Colonic mucosa (tissue), 4 donors: ENCODE measurements around the gene IMMT. TPM values are rescaled to one million over a fixed set of nuclear protein-coding genes. Genes with fewer than 3 reads are reported as not detected.
A peak's percentile ranks its signal among the peaks of the same experiment; 100 is the strongest.

Experiments
- DNase-seq: peaks from one replicate; pipeline ENCODE4 v3.0.0-alpha.2; 2020
- H3K27ac ChIP-seq: fragments of 200-600 bp; one replicate; pipeline ENCODE4 v1.8.0; 2021
- H3K27me3 ChIP-seq: fragments of 200-600 bp; one replicate; pipeline ENCODE4 v1.8.0; 2021
- H3K36me3 ChIP-seq: fragments of 200-600 bp; one replicate; pipeline ENCODE4 v1.8.0; 2021
- H3K4me1 ChIP-seq: fragments of 200-600 bp; one replicate; pipeline ENCODE4 v1.8.0; 2021; ENCODE audit warnings: mild to moderate bottlenecking
- H3K4me3 ChIP-seq: fragments of 200-600 bp; one replicate; pipeline ENCODE4 v1.8.0; 2021
- H3K9ac ChIP-seq, 2 donors: one replicate each; pipeline ENCODE4 v1.7.0; 2013; ENCODE audit warnings: control low read depth in 2 of 2, low read depth in 2 of 2, low read length in 2 of 2
- H3K9me3 ChIP-seq: fragments of 200-600 bp; one replicate; pipeline ENCODE4 v1.8.0; 2021
- CTCF ChIP-seq: fragments of 200-600 bp; IDR thresholded peaks from one replicate; pipeline ENCODE4 v1.8.0; 2022; ENCODE audit warnings: antibody characterized with exemption, mild to moderate bottlenecking
- intact Hi-C: fragments of 100-400 bp; cut with DNase I; formaldehyde crosslinking; loops from one replicate; pipeline ENCODE4 v1.14.1; 2022
- total RNA-seq, 2 donors: library from RNA; stranded (reverse); fragmentation: NEBNext Ultra II Directional in 1 of 2; extraction: Animal tissue kit (Norgen Biotek cat#: 25700) in 1 of 2; gene quantifications; one replicate each; pipeline ENCODE4 v1.2.1, GENCODE V29; 2021
- donor health status: healthy.
- donor health status: DM: no; HTN: no; CAD: no.
- donor health status: DM: no; HTN: no; CAD: no.

Gene IMMT
- total RNA-seq, 2 donors from 2014 or later, result 125 to 127 TPM

GRCh38 chr2:86194751-86195054, 559 bp downstream of the IMMT start:
- DNase-seq, result peak; percentile 97
- TF ChIP-seq CTCF, result no peak
- Histone ChIP-seq H3K9ac (peak overlapping the region; percentile 46 to 93), H3K4me3 (peak overlapping the region; percentile 96), H3K9me3 (no peaks in the 10 kb centered on the region), H3K27me3 (no peaks in the 10 kb centered on the region), H3K4me1 (peaks cover 16% of the 10 kb centered on the region), H3K36me3 (no peaks in the 10 kb centered on the region), H3K27ac (peak overlapping the region; percentile 100)
- intact Hi-C loops, result no loop called here

DNA sequence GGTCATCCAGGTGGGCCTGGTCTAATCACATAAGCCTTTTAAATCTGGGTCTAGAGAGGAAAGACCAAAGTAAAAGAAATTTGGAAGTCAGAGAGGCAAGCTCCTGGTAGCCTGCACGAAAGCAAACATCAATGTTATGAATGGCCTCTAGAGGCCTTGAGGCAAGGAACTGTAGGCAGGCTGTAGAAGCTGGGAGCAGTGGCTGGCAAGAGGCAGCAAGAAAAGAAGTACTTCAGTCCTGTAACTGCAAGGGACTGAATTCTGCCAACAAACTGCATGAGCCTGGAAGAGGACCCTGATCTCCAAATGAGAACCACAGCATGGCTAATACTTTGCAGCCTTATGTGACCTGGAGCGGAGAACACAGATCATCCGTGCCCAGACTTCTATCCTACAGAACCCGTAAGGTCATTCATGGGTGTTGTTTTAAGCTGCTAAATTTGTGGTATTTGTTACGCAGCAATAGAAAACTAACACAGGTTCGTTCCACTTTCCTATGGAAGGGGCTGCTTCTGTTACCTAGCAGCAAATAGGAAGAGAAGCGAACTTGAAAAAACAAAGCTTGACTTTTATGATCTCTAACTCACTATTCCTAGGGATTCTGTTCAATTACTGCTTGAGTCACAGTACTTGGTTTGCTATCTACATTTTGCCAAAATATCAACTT, 1.2 kb downstream of the IMMT start:
- DNase-seq, result no peak
- Histone ChIP-seq H3K27ac (peak overlapping the region; percentile 100), H3K36me3 (no peaks in the 10 kb centered on the region), H3K4me1 (peaks cover 16% of the 10 kb centered on the region), H3K4me3 (peak overlapping the region; percentile 96), H3K9ac (peak overlapping the region; percentile 33 to 93), H3K27me3 (no peaks in the 10 kb centered on the region), H3K9me3 (no peaks in the 10 kb centered on the region)
- TF ChIP-seq CTCF, result no peak
- intact Hi-C loops, result no loop called here

GRCh38 chr2:86189782-86190416, 5.4 kb downstream of the IMMT start:
- Histone ChIP-seq H3K36me3 (no peaks in the 10 kb centered on the region), H3K4me3 (no peak overlapping the region), H3K27me3 (no peaks in the 10 kb centered on the region), H3K4me1 (peaks cover 12% of the 10 kb centered on the region), H3K9me3 (no peaks in the 10 kb centered on the region), H3K27ac (no peak overlapping the region), H3K9ac (no peak overlapping the region)
- no peak for DNase-seq
- intact Hi-C loops, result no loop called here
- no peak for TF ChIP-seq CTCF

DNA sequence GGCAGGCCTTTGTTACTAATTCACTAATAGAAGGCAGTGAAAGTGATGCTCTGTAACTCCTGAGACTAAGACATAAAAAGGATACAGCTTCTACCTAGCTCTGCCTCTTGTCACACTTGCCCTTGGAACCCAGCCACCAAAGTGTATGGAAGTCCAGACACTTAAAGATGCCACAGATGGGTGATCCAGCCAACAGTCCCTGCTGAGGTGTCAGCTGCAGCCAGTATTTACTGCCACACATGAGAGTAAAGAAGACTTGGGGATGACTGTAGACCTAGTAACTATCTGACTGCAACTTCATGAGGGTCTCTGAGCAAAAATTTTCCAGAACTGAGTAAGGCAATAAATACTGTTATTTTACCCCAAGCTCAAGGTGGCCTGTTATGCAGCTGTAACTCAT, 8.8 kb downstream of the IMMT start:
- no peak for TF ChIP-seq CTCF
- Histone ChIP-seq H3K9ac (no peak overlapping the region), H3K27me3 (no peaks in the 10 kb centered on the region), H3K4me1 (peaks cover 4% of the 10 kb centered on the region), H3K36me3 (no peaks in the 10 kb centered on the region), H3K9me3 (no peaks in the 10 kb centered on the region), H3K4me3 (no peak overlapping the region), H3K27ac (peak overlapping the region; percentile 22)
- intact Hi-C loops, result no loop called here
- no peak for DNase-seq

- TF ChIP-seq CTCF, result no peak
- Histone ChIP-seq H3K9me3 (no peaks in the 10 kb centered on the region), H3K9ac (no peak overlapping the region), H3K4me3 (no peak overlapping the region), H3K4me1 (peaks cover 4% of the 10 kb centered on the region), H3K27me3 (no peaks in the 10 kb centered on the region), H3K36me3 (no peaks in the 10 kb centered on the region), H3K27ac (peak overlapping the region; percentile 44)
- intact Hi-C loops, result no loop called here
- no peak for DNase-seq
These were observed 9.6 kb downstream of the IMMT start for GRCh38 chr2:86185517-86186212.
